Retinal pigment epithelial cell (primary cell): ENCODE data around the gene IDH3A.

ENCODE experiments used
- DNase-seq: peaks from one replicate; pipeline ENCODE4 v3.0.0-alpha.2; 2010; ENCODE audit warnings: low read depth
- H3K4me3 ChIP-seq: 2 replicates; pipeline ENCODE4 v1.5.1; 2011; ENCODE audit warnings: mild to moderate bottlenecking, low read length, control low read depth, moderate library complexity
- CTCF ChIP-seq: conservative IDR thresholded peaks from 2 replicates; pipeline ENCODE4 v1.5.1; 2011; ENCODE audit warnings: low read depth, low read length, control low read depth, inconsistent platforms

The IDH3A gene

GRCh38 chr15:78207641-78208340 is 58.6 kb downstream of the IDH3A start:
- no peak for TF ChIP-seq CTCF
- no peak overlapping the region for H3K4me3 ChIP-seq
- DNase-seq, result no peak

GRCh38 chr15:78208341-78208844 is 59.2 kb downstream of the IDH3A start:
- DNase-seq, result no peak
- no peak for TF ChIP-seq CTCF
- no peak overlapping the region for H3K4me3 ChIP-seq

- H3K4me3 ChIP-seq, result no peak overlapping the region
- no peak for TF ChIP-seq CTCF
- DNase-seq, result no peak
Observed at GRCh38 chr15:78208887-78209645, 59.9 kb downstream of the IDH3A start.

DNA sequence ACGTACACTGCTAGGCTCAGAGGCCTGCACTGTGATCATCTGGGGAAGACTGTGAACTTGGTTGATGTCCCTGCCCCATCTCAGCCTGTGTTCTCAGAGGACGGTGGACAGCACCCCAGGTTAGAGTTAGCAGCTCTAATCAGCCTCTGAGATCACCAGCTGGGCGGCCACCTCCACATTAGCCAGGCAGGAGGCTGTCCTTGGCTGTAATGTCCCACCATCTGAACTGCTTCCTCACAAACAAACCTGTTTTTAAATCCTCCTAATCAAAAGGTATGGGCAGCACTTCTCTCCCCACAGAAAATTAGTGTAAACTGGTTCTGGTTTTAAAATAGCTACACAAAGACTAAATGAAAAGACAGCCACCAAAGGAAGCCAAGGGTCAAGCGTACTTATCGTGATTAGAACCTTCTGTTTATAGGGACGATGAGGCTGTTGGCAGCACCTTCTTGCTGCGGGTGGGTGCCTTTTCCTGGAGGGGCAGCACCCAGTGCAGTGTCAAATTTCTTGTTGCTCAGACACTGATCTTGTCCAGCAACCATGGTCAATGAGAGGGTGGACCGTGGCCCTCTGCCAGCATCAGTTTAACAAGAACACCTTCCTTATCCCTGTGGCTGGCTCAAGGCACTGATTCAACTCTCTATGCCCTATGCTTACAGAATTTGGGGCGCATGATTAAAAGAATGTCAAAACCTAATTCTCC is 60.6 kb downstream of the IDH3A start:
- no peak overlapping the region for H3K4me3 ChIP-seq
- TF ChIP-seq CTCF, result no peak
- no peak for DNase-seq

GRCh38 chr15:78210349-78210717 is 61.2 kb downstream of the IDH3A start:
- TF ChIP-seq CTCF, result no peak
- no peak for DNase-seq
- no peak overlapping the region for H3K4me3 ChIP-seq

GRCh38 chr15:78211189-78211921 is 62.2 kb downstream of the IDH3A start:
- DNase-seq, result no peak
- no peak overlapping the region for H3K4me3 ChIP-seq
- TF ChIP-seq CTCF, result no peak
